ENCODE results near the gene PUS3.
A peak's percentile ranks its signal among the peaks of the same experiment; 100 is the strongest.

Gene PUS3

GRCh38 chr11:125941619-125942611, 38.9 kb upstream of the PUS3 start:
- peak; percentile 9 for DNase-seq (ENCODE audit: low read depth, low spot score)

- no peak for DNase-seq (ENCODE audit: low read depth, low spot score)
Measured at GRCh38 chr11:125941267-125941618, 38.2 kb upstream of the PUS3 start.

DNA sequence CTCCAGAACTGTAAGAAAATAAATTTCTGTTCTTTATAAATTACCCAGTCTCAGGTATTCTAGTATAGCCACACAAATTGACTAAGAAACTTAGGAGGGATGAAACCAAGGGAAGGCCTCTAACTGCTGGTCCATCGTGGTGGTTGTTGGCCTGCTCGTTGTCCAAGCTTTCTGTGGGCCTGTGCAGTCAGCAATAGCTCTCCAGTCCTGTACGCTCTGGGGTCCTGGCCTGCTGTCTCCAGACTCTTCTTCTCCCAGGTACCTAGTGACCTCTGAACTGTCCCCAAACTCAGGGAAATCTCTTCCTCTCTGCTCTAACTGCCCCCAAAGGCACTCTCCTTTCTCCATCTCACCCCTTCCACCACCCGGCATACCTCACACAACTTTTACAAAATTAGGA, 37.1 kb upstream of the PUS3 start:
- no peak for DNase-seq (ENCODE audit: low read depth, low spot score)

- DNase-seq (ENCODE audit: low read depth, low spot score): no peak
Measured at GRCh38 chr11:125939081-125939521, 36.1 kb upstream of the PUS3 start.

DNA sequence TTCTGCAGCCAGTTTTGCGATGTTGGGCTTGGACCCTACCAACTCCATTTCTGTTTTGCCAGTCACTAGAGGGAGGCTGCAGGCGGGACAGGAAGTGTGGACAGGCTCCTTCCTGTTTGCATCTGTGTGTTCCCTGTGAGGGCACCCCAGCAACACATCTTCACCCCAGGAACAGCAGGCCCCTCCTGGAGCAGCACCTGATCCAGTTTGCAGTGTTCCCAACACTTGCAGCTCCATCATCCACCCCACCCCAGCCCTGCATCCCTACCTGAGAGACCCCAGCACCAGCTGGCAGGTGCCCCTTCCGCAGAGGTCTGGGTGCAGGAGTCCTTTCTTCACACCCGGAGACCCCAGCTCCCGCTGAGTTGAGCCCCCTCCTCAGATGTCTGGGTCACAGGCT, 35.4 kb upstream of the PUS3 start:
- no peak for DNase-seq (ENCODE audit: low read depth, low spot score)

DNA sequence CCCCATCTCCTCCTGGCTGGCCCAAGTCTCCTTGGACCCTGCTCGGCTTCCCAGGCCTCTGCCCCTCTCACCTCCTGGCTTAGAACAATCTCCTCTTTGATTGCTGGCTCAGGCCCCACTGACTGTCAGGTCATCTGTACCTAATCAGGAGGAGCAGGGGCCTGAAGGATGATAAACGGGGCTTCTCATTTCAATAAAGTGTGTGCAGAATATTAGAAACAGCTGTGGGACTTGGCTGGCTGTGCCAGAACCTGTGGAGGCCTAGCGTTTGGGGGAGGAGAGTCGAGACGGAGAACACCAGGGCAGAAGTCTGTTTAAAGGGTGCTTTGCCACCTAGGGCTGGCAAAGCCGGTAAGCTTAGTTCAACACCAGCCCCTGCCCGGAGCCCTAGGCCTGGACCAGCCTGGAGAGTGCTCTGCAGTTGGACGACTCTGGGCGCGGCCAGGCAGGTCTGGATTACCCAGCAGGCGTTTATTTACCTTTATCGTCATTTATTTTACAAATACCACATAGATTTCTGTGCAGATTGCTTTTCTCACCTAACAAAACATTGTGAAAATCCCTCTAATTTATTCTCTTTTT, 32.7 kb upstream of the PUS3 start:
- DNase-seq (ENCODE audit: low read depth, low spot score): no peak

GRCh38 chr11:125935056-125935455, 32.0 kb upstream of the PUS3 start:
- no peak for DNase-seq (ENCODE audit: low read depth, low spot score)

DNA sequence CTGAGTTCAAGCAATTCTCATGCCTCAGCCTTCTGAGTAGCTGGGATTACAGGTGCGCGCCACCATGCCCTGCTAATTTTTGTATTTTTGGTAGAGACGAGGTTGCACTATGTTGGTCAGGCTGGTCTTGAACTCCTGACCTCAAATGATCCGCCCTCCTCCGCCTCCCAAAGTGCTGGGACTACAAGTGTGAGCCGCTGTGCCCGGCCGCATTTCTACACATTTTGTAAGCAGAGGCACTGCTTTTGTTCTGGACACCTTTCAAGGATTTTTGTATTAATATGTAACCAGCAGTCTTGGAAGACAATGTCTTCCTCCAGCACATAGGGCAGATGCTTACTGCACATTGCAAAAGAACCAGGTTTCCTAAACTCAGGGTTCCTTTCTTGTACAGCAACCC, 31.5 kb upstream of the PUS3 start:
- DNase-seq (ENCODE audit: low read depth, low spot score): no peak

GRCh38 chr11:125933030-125933813, 30.2 kb upstream of the PUS3 start:
- no peak for DNase-seq (ENCODE audit: low read depth, low spot score)

GRCh38 chr11:125932301-125932700, 29.3 kb upstream of the PUS3 start:
- DNase-seq (ENCODE audit: low read depth, low spot score): no peak

GRCh38 chr11:125931668-125932067, 28.7 kb upstream of the PUS3 start:
- DNase-seq (ENCODE audit: low read depth, low spot score): no peak

DNA sequence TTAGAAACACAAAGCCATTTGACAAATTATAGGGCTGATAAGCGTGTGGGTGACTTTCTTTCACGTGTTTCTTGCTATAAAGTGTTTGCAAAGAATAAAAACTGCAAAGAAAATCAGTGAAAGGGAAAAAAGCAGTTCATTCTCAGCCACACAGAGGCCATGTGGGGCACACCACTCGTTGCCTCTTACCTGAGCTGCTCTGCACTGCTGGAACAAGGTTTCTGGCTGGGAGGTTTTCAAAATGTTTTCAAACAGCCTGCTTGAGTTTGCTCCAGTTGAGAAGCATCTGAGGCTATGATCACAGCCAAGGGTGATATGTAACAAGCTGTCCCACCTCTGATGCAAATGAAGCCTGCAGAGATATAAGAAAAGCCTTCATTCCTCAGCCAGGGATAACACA, 28.1 kb upstream of the PUS3 start:
- no peak for DNase-seq (ENCODE audit: low read depth, low spot score)

DNA sequence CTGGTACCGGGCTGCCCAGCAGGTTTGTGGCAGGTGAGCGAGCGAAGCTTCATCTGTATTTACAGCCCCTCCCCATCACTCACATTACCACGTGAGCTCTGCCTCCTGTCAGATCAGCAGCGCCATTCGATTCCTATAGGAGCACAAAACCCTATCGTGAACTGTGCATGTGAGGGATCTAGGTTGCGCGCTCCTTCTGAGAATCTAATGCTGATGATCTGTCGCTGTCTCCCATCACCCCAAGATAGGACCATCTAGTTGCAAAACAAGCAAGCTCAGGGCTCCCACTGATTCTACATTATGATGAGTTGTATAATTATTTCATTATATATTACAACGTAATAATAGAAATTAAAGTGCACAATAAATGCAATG, 27.1 kb upstream of the PUS3 start:
- DNase-seq (ENCODE audit: low read depth, low spot score): no peak

DNA sequence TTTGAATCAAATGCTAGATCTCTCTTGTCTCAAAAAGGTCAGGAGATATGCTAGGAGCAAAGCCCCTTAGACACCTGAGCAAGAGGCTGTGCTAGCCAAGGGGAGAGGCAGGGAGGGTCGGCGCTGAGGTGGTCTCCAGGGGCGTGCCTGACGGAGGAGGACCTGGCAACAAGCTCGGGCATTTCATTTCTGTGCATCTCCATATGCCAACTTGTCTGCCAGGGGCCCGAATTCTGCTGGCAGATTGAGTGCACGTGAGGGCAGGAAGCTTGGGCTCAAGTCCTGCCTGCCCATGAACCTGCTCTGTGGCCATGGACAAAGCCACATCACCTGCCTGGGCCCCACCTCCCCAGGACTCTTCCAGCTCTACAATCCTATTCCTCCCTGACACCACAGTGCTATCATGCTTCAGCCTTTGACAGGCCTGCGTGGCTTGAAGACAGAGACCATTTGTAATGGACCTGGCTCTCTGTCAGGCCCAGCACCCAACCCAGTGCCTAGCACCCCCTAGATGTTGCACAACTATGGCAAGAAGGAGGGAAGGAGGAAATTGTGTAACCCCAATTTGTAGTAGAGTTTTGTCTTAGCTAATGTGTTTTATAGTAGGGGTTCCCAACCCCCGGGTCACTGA, 26.6 kb upstream of the PUS3 start:
- no peak for DNase-seq (ENCODE audit: low read depth, low spot score)

DNA sequence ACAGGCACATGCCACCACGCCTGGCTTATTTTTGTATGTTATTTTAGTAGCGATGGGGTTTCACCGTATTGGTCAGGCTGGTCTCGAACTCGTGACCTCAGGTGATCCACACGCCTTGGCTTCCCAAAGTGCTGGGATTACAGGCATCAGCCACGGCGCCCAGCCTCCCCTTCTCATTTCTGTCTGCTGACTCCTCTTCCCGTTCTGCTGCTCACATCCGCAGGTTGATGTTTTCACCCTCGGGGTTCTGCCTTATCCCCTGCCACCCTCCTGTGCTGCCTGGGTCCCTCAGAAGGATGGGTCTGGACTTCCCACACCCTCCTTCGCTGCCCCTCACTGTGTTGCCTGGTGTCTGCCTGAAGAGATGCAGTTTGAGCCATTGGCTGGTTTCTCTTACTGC, 23.7 kb upstream of the PUS3 start:
- DNase-seq (ENCODE audit: low read depth, low spot score): no peak

GRCh38 chr11:125925804-125926203, 22.8 kb upstream of the PUS3 start:
- no peak for DNase-seq (ENCODE audit: low read depth, low spot score)

DNA sequence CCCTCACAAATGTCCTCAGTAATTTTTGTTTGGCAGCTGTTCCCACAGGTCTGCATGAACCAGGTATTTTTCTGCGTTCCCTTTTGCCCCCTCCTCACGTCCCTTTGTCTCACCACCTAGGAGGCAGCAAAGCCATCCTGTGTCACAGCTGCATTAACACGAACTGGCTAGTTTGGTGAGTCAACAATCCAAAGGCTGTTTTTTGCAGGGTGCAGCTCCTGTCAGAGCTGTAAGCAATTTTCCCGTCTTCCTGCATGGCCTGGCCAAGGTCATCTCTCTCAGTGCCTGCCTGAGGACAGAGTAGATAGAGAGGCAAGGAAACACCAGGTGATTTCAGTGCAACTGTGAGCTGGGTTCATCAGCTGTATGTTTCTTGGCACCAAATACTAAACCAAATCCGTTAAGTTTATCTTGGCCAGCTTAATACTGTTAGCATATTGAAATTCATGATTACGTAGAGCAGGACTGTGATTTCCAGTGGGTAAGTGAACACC, 22.3 kb upstream of the PUS3 start:
- DNase-seq (ENCODE audit: low read depth, low spot score): no peak

- DNase-seq (ENCODE audit: low read depth, low spot score): no peak
Measured at GRCh38 chr11:125924384-125925007, 21.5 kb upstream of the PUS3 start.

DNA sequence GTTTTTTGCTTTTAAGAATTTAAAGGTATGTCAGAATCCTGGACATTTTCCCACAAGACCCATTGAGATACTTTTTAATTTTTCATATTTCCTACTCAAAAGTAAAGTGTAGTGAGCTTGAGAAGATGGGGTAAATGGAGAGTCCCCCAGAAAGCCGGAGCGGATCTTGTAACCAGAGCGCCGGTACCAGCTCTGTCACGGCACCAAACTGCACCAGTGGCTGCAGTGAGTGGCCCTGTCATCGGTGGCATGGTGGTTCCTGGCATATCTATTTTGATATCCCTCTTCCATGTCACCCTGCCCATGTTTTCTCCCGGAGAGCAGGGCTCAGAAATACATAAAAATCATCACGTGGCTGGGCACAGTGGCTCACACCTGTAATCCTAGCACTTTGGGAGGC, 20.6 kb upstream of the PUS3 start:
- no peak for DNase-seq (ENCODE audit: low read depth, low spot score)

DNA sequence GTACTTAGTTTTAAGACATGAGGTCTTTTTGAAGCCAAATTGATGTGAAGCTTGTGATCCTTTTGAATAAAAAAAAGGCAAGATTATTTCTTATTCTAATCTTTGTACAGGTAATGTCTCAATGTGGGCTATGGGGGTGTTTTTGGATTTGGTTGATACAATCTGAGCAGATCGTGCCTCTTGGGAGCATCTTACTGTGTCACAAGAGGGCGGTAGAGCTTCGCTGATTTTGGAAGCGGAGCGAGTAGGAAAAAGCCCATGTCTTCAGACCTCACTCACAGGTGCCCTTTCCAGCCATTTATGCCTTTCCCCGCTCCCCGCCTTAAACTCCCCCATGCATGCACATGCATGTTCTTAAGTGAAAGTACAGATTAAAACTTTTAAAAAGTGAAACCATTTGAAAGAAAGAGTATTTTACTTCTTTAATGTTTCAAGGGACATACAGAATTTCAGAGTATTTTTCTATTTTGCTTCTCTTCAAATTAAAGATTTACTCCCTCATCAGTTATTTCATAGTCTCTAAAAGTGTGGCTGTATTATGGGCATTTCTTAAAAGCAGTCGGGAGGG, 20.1 kb upstream of the PUS3 start:
- DNase-seq (ENCODE audit: low read depth, low spot score): peak; percentile 21

GRCh38 chr11:125922156-125922555, 19.1 kb upstream of the PUS3 start:
- no peak for DNase-seq (ENCODE audit: low read depth, low spot score)

All from activated CD4-positive, CD25-positive, alpha-beta regulatory T cell treated with anti-CD3 and anti-CD28 coated beads, Interleukin-2, amount 50 U/mL, for 16 hours (primary cell).